Measurements from ENCODE around the gene KRT7.
"Not testable (repeated sequence)": the region's sequence is repeated elsewhere in the genome, so short reads cannot be mapped to it uniquely, and the experiment has no call there.

The KRT7 gene

DNA sequence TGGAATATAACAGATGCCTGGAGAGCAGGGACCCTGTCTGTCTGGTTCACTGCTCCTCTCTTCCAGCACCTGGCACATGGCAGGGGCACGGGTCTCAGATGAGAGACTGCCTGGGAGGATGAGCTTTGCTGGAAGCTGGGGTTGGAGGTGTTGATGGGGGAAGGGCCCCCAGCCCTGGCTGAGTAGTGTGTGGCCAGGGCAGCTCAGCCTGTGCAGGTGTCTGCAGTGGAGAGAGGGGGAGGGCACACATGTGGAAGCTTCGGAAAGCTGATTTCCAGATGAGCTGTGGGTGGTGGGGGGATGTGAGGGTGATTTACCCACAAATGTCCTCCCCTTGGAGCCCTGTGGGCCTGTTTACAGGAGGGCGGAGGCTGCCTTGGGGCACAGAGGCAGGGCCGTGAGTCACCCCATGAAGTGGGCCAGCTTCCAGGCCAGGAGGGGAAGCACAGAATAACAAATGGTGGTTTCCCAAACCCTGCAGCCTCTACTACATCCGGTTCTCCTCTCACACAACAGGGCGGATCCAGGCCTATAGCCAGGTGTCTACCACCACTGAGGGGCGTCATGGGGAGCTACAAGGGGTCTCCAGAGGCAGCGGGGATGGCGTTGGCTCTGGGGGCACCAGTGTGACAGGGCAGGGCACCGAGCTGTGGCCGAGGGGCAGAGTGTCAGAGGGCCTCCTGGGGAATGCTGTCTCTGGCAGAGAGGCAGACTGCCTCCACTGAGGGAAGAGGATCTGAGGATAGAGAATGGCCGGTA lies 11.0 kb downstream of the KRT7 start:
- DNase-seq (ENCODE audit: low read depth in 2 of 2) = peak; percentile 31 to 53

DNA sequence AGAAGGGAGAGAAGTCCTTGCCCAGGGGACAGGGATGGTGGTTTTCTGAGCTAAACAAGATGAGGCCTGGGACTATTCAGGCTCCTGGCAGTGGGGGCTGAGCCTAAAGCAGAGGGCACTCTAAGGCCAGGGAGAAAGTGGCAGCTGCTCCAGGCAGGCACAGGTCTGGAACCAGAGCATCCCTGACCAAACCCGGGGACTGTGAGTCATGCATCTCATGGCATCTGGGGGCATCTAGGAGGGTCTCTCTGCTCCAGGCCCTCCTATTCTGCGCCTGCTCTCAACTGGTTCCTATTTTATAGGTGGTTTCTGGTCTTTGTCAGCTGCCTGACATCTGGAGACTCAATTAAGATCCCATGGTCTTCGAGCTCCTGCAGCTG lies 11.6 kb downstream of the KRT7 start:
- DNase-seq (ENCODE audit: low read depth in 2 of 2) = no peak

DNA sequence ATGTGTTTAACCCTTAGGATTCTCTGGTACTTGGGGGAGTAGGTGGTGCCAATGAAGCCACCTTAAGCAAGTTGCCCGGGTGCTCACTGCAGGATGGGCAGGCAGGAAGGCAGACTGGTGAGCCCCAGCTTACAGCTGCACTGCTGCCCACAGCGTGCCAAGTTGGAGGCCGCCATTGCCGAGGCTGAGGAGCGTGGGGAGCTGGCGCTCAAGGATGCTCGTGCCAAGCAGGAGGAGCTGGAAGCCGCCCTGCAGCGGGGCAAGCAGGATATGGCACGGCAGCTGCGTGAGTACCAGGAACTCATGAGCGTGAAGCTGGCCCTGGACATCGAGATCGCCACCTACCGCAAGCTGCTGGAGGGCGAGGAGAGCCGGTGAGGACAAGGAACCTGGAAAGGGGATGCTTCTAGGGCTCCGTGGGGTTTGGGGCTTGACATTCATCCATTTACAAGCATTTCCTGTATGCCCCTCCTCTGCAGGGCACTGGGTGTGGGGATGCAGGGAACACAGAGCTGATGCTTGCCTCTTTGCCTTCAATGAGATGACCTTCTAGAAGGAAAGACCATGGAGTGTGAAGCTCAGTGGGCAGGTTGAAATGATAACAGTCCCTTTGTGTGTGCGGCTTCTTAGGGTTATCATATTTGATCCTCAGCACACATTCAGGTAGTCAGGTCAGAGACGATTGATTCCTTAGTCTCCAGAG lies 12.4 kb downstream of the KRT7 start:
- no peak for DNase-seq (ENCODE audit: low read depth in 2 of 2)

DNA sequence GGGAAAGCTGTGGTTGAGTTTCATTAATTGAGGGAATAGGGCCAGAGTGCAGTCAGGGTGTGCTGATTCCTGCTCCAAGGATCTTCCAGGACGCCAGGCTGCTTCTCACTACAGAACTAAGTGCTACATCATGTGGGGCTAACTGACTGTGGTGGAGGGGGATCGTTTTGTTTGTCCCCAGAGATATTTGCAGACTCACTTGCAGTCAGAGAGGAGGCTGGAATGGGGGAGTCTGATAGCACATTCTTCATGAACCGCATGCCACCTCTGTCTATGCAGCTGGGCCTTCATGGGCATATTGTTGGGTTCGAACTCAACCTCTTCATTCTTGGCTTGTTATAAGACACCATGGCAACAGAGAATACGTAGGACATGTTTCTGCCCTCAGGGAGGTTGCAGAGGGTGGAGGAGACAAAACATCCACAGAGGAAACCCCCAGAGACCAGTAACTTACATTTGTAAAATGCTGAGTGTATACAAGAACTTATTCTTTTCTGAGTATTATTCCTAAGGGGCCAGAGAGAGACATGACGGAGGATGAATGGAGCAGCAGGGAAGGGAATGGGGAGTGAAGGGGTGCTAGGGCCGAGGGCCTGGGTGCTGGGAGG lies 13.0 kb downstream of the KRT7 start:
- DNase-seq (ENCODE audit: low read depth in 2 of 2) = no peak

GRCh38 chr12:52246720-52247621 lies 13.9 kb downstream of the KRT7 start:
- DNase-seq (ENCODE audit: low read depth in 2 of 2) = no peak

GRCh38 chr12:52247622-52248540 lies 14.8 kb downstream of the KRT7 start:
- DNase-seq (ENCODE audit: low read depth in 2 of 2) = no peak

GRCh38 chr12:52248541-52249461 lies 15.8 kb downstream of the KRT7 start:
- no peak for DNase-seq (ENCODE audit: low read depth in 2 of 2)

GRCh38 chr12:52249511-52250047 lies 16.5 kb downstream of the KRT7 start:
- DNase-seq (ENCODE audit: low read depth in 2 of 2) = no peak

DNA sequence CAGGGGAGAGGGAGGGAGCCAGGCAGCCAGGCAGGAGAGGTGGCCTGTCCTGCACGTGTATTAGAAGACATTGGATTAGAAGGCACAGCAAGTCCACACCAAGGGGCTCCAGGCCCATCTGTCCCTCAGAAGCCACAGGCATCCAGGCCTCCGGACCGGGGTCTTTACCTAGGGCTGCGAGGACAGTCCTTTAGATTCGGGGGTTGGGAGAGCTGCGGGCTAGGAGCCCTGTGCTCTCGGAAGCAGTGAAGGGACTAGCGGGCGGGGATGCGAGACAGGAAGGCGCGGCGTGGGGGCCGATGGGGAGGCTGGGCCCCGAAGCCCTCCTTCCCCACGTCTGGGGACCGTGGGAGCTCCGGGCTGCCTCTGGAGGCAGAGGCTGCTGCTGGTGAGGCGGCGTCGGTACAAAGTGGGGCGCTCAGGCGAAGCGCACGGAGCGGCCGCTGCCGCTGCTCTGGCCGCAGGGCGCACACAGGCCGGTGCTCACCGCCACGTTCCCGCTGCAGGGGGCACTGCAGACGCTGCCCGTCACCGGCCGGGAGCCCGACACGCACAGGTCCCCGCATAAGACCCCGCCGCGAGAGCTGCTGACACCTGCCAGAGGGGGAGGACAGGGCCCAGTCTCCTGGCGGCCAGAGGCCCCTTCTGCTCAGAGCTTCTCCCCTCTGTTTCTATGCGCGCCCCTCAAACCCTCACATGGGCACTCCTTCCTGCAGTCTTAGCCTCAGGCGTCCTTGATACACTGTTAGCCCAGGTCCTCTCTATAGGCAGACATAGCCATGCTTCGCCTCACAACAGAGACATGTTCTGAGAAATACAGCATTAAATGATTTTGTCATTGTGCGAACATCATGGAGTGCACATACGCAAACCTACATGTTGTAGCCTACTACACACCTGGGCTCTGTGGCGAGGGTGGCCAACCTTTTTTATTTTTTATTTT lies 17.3 kb downstream of the KRT7 start:
- DNase-seq (ENCODE audit: low read depth in 2 of 2) = no peak

GRCh38 chr12:52251367-52252051 lies 18.5 kb downstream of the KRT7 start:
- DNase-seq (ENCODE audit: low read depth in 2 of 2) = no peak

- DNase-seq (ENCODE audit: low read depth in 2 of 2) = not testable (repeated sequence)
Measured at GRCh38 chr12:52252175-52252615, 19.2 kb downstream of the KRT7 start.

GRCh38 chr12:52252728-52253343 lies 19.8 kb downstream of the KRT7 start:
- DNase-seq (ENCODE audit: low read depth in 2 of 2) = no peak

- no peak for DNase-seq (ENCODE audit: low read depth in 2 of 2)
Measured at GRCh38 chr12:52253391-52254179, 20.5 kb downstream of the KRT7 start.

- no peak for DNase-seq (ENCODE audit: low read depth in 2 of 2)
Measured at GRCh38 chr12:52254180-52254964, 21.3 kb downstream of the KRT7 start.

- no peak for DNase-seq (ENCODE audit: low read depth in 2 of 2)
Measured at GRCh38 chr12:52254965-52255751, 22.1 kb downstream of the KRT7 start.

Data from activated CD4-positive, alpha-beta T cell treated with anti-CD3 and anti-CD28 coated beads for 24 hours (primary cell).